Umbilical cord (tissue), 2 donors: ENCODE measurements around the gene ERMAP. TPM values are rescaled to one million over a fixed set of nuclear protein-coding genes. Genes with fewer than 3 reads are reported as not detected.

ENCODE experiments used
- DNase-seq: peaks from one replicate; pipeline ENCODE4 v3.0.0-alpha.2; 2015; ENCODE audit warnings: low spot score
- total RNA-seq: library from RNA; depleted of rRNA; stranded (reverse); fragments of >200 nt; gene quantifications from one replicate; pipeline ENCODE4 v1.2.3, GENCODE V29; 2014; ENCODE audit warnings: low replicate concordance; ENCODE audit not compliant: insufficient read depth

ERMAP gene
- total RNA-seq = 27.4 TPM

DNA sequence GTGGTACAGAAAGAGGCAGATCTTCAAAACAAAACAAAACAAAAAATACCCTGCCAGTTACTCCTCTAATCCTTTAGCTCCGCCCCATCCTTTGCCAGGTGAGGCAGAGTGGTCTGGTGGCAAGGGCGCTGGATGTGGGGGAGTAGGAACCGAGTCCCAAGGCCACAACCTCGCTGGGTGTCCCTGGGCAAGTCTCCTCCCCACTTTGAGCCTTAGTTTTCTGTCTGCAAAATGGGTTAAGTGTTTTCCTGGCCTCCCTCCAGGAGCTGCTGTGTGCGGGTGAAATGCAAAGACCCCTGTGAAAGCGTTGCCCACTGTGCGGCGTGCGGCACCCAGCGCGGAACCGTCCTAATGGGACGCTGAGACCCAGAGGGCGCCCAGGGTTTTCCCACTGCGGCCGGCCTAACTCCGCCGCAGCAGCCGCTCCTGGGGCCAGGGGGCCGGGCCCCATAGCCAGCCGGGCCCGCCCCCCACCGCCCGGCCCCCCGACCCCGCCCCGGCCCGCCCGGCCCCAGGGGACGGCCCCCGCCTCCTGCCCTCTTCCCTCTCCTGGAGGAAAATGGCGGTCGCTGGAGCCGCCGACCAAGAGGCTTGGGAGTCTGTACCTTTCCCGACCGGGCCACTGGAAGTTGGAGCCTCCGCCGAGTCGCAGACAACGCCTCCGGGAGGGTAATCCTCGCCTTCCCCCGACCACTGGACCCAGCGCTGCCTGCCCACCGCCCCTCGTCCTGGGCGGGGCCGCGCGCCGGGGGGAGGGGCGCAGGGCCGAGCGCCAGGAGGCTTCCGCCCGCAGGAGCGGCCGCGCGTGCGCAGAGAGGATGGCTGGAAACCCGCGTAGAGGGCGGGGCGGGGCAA is at the start of gene ERMAP, which contains the start of gene SVBP:
ERMAP (plus strand) TSS at position 538 of the 855 bp plus-strand sequence. CDS start 13,327 bp downstream, outside the sequence.
SVBP (minus strand) TSS at position 813 of the 855 bp plus-strand sequence. CDS start 853 bp downstream, outside the sequence.
- peak; percentile 95 for DNase-seq

DNA sequence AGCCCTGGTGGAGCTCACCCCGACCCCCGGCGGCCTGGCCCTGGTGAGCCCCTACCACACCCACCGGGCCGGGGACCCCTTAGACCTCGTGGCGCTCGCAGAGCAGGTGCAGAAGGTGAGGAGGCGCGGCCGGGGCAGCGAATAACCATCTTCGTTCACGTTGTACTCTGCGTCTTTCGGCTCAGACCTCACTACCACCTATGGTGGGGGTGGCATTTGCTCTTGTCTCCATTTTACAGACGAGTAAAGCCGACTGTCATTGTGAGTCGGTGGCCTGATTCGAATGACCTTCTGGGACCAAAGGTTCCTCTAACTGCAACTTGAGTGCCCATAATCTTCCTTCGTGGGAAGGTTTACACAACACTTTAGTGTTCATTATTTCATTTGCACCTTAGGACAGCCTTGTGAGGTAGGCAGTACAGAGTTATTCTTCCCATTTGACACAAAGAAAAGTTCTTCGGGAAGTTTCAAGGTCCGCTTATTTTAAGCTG is 49.4 kb upstream of the ERMAP start:
- peak; percentile 23 for DNase-seq

DNA sequence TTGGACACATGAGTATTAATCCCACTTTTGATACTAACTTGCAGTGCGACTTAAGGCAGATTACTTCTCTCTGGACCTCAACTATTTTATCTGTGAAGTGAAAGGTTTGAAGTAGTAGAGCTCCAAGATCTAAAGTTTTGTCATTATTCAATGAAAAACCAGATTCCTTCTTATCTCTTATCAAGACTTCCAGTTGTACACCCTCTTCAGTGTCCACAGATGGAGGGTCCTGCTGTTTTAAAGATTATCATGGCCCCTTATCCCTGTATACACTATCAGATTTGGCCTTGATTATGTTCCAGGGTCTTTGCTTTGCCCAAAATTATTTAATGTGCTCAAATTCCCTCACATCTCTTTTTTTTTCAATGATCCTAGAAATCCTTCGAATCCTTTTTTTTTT is 48.8 kb upstream of the ERMAP start:
- DNase-seq = no peak

DNA sequence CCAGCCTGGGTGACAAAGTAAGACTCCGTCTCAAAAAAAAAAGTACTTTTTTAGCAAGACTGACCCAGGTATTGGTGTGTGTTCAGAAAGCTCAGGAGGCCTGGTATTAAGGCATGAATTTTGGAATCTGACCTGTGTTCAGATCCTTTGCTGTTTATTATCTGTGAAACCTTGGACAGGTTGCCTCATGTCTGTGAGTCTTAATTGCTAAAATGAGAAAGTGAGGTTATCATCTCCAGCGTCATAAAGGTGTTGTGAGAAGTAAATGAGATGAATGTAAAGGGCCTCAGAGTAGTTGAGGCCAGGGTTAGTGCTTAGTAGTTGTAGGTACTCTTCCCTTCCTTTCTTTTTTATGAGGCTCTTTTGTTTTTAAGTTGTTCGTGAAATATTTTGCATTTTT is 47.1 kb upstream of the ERMAP start:
- no peak for DNase-seq

GRCh38 chr1:42773420-42773819 is 43.5 kb upstream of the ERMAP start:
- no peak for DNase-seq

DNA sequence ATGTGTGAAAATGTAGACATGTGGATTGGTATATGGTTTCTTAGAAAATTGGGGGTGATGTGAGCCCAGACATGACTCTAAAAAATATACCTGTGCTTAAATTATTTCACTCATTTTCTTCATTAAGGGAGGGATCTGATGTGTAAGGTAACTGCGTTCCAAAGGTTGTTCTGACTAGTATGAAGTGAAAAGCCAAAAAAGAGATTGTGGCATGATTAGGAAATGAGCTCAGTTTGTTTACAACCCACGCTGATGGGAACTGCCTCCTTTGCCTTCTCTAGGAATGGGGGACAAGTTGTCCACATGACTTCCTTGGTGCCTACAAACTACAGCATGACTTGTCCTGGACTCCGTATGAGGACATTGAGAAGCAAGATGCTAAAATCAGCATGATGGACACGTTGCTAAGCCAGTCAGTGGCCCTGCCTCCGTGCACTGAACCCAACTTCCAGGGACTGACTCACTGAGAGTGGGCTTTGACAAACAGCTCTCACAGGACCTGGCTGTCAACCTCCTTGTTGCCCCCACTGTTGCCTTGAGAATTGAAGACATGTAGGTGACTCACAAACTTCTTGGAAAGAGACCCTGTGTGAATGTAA is 41.9 kb upstream of the ERMAP start:
- no peak for DNase-seq

DNA sequence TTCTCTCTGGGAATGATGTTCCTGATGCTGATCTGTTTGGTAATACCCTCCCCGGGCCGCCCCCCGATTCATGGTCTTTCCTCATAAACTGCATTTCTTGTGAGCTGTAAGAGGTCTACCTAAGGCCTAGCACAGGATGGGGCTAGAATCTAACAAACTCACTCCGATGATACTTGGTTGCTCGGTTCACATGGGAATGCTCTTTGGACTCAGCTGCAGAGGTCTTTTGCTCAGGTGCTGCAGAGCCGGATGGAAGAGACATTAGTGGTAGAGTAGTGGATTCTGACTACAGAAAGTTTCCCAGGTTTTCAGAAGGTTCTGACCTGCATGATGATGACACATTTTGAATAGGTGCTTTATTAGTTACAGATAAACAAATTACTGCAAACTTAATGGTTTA is 40.4 kb upstream of the ERMAP start:
- no peak for DNase-seq

DNA sequence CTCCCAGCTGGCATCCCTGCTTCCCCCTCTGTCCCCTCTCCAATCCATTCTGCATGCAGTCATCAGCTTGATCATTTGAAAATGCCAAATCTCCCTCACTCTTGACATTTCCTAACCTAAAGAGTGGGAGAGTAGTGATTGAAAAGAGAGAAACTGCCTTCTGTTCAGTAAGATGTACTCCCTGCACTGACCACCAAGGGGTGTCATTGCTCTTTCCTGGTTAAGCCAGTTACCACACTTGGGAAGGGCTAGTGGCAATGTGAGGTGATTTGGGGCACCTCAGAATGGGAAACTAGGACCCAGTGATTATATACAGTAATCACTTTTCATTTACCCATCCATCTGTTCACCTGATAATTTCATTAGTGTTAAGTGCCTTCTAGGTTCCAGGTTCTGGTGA is 39.1 kb upstream of the ERMAP start:
- peak; percentile 29 for DNase-seq

DNA sequence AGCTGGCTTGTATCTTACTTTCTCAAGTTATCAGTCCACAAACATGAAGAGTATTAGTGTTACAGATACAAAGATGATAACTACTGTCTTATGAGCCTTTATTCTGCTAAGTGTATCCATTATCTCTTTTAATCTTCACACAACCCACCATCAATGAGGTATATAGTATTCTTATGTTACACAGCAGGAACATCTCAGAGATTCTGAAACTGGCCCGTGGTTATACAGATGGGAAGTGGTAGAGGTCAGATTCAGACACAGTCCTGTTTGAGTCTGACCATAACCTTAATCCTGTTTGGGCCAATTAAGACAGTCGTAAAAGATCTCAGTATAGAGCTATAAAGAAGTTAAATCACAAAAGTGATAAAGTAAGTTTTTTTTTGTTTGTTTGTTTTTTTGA is 37.2 kb upstream of the ERMAP start:
- DNase-seq = no peak

- no peak for DNase-seq
Observed at GRCh38 chr1:42780176-42780575, 36.7 kb upstream of the ERMAP start.

- no peak for DNase-seq
Observed at GRCh38 chr1:42783092-42783491, 33.8 kb upstream of the ERMAP start.

DNA sequence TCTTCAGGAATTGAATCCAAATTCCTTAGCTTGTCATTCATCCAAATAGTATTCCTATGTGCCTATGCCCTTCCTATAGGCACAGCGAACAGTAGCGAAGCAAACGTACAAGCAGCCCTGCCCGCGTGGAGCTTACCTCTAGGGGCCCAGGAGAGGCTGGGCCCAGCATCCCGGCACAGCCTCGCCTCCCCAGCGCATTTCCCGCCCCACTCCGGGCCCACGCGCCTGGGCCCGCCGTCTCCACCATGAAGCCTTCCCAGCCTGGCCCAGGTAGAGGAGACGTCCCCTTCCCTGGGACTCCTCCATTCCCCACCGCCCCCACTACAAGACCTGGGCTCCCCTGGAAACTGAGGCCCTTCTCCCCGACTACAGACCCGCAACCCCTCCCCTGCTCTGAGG is 32.4 kb upstream of the ERMAP start:
- no peak for DNase-seq

DNA sequence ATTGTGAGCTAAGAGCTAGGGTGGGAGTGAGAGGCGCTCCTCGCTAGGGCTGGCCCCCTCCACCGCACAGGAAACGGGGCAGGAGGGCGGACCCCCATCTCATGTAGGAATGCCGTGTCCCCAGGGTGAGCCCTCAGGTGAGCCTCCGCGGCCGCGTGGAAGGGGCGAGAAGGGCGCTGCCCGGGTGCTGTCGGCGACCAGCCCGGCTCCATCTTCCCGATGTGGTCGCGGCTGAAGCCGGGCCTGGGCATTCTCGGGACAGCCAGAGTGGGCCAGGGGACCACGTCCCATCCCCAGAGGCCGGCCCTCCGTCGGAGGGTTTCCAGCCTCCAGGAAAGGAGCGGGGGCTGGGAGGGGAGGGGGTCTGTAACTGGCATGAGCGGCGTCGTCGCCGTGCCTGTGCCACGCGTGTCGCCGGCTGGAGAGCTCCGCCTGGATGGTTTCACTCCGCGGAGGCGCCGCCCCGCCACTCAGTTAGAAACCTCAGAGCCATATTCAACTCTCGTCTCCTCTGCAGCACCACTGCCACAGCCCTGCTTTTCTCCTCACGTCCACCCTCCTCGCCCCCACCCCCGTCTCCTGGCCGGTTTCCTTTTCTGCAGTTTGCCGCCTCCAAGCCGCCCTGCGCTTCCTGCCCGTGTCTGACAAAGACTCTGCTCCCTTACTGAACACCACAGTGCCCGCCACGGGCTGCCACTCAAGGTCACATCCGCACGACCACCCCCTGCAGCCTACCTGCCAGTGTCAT is 31.8 kb upstream of the ERMAP start, which contains the start of gene TMEM269:
TMEM269 (plus strand) TSS at position 46 of the 748 bp plus-strand sequence. CDS start 4,903 bp downstream, outside the sequence.
- DNase-seq = peak; percentile 22

DNA sequence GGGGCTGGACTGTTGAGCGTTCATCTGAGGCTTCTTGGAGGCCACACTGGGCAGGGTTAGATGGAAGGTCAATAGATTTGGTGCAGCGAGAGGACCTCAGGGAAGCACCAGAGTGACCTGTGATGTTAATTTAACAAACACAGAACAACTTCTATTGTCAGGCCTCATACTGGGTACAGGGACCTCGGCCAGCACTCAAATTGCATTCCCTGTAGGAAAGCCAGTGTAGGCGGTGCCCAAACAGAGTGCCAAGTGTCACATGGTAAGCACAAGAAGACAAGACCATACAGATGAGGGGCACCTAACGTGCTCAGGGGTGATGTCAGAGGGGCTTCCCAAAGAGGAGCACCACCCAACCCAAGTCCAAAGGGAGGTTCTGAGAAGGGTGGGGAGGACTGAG is 30.8 kb upstream of the ERMAP start:
- DNase-seq = no peak

- DNase-seq = no peak
Observed at GRCh38 chr1:42788021-42788420, 28.9 kb upstream of the ERMAP start.

DNA sequence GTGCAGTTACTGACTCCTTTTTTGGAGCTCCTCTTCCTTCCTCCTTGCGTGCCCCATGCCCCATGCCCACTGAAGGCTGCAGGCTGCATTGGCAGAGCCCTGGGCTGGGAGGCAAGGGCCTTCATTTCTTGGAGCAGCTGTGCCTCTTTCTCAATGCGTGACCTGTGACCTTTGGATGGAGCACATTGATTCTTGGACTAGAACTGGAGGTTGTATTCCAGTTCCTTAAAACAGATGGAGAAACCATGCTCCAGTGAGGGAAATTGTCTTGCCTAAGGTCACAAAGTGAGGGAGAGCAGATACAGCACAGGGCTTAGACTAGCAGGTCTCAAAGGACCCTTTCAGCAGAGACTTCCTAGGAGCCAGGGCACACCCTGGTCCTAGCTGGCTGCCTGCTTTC is 23.1 kb upstream of the ERMAP start:
- no peak for DNase-seq

- DNase-seq = no peak
Observed at GRCh38 chr1:42797414-42797813, 19.5 kb upstream of the ERMAP start.

GRCh38 chr1:42797979-42798378 is 18.9 kb upstream of the ERMAP start:
- DNase-seq = no peak

GRCh38 chr1:42801832-42802473 is 15.0 kb upstream of the ERMAP start:
- no peak for DNase-seq

DNA sequence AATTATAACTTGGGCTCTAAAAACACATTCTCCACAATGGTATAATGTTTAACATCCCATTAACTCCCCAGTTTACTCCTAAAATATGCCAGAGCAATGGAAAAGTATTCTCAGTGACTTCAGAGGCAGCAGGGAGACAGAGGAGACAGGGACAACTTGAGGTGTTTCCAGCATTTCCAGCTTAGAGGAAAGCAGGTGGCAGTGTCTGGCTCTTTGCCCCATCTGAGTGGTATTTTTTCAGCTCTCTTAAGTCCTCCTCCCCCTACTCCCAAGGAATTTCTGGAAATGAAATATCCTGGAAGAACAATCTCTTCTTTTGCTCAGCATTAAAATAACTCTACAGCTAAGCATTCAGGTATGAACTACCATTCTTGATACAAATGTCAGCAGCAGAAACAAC is 10.8 kb upstream of the ERMAP start:
- no peak for DNase-seq

GRCh38 chr1:42806593-42806992 is 10.3 kb upstream of the ERMAP start:
- DNase-seq = no peak
